ENCODE results near the gene NTSR1. TPM values are rescaled to one million over a fixed set of nuclear protein-coding genes. Genes with fewer than 3 reads are reported as not detected.

The NTSR1 gene
- total RNA-seq, 2 experiments from 2014 or later: 0.55 to 0.56 TPM

GRCh38 chr20:62692801-62693523 lies 15.7 kb upstream of the NTSR1 start:
- CTCF ChIA-PET: no interaction called here
- Mint-ChIP-seq H3K4me3 (no peak overlapping the region), H3K27ac (no peak overlapping the region), H3K36me3 (ENCODE audit: low read depth) (no peaks in the 10 kb centered on the region), H3K27me3 (no peaks in the 10 kb centered on the region), H3K4me1 (ENCODE audit: low read depth) (peaks cover 14% of the 10 kb centered on the region), H3K9me3 (no peaks in the 10 kb centered on the region)
- Histone ChIP-seq H3K9me3 (ENCODE audit: control insufficient read depth in 1 of 2, insufficient read depth in 1 of 2, low read length in 2 of 2) (no peaks in the 10 kb centered on the region), H3K27ac (ENCODE audit: low read depth in 1 of 2, low read length in 2 of 2) (no peak overlapping the region), H3K36me3 (ENCODE audit: insufficient read depth, low read length) (no peaks in the 10 kb centered on the region), H3K4me1 (ENCODE audit: insufficient read depth, low read length) (peaks cover 8% of the 10 kb centered on the region), H3K4me3 (ENCODE audit: low read length) (no peak overlapping the region), H3K27me3 (ENCODE audit: control insufficient read depth in 1 of 2, insufficient read depth in 2 of 2, low read length in 2 of 2) (peaks cover 3 to 4% of the 10 kb centered on the region in 2 experiments)
- POLR2A ChIA-PET: no interaction called here
- DNase-seq (no peak), ATAC-seq (ENCODE audit: poor library complexity) (no peak)
- no peak for TF ChIP-seq CTCF (IDR thresholded peaks at IDR 0.05)
- intact Hi-C loops (cut with DNase I, micrococcal nuclease): no loop called here

DNA sequence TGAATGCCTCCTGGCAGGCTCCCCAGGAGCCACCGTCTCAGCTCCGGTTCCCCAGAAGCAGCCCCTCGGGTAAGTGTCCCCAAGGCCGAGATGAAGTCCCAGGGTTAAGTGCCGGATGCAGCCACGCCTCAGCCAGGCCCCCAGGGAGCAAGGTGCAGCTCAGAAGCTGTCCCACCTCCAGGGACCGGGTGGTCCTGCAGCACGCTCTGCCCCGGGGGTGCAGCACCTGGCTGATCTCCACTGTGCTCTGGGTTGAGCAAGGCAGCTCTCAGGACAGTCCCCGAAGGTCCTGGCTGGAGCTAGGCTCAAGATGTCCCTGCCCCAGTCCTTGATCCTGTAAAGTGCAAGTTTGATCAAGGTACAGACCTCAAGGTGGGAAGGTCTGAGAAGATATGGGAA lies 15.1 kb upstream of the NTSR1 start:
- no peak for ATAC-seq (ENCODE audit: poor library complexity)
- H3K27me3 ChIP-seq (ENCODE audit: control insufficient read depth in 1 of 2, insufficient read depth in 2 of 2, low read length in 2 of 2): peaks cover 3 to 4% of the 10 kb centered on the region in 2 experiments
- H3K27ac ChIP-seq (ENCODE audit: low read depth in 1 of 2, low read length in 2 of 2): no peak overlapping the region
- CTCF ChIA-PET: no interaction called here
- intact Hi-C loops (cut with DNase I, micrococcal nuclease): no loop called here
- H3K36me3 ChIP-seq (ENCODE audit: insufficient read depth, low read length): no peaks in the 10 kb centered on the region
- peaks cover 14% of the 10 kb centered on the region for H3K4me1 Mint-ChIP-seq (ENCODE audit: low read depth)
- no peaks in the 10 kb centered on the region for H3K9me3 ChIP-seq (ENCODE audit: control insufficient read depth in 1 of 2, insufficient read depth in 1 of 2, low read length in 2 of 2)
- no peak overlapping the region for H3K27ac Mint-ChIP-seq
- no peaks in the 10 kb centered on the region for H3K27me3 Mint-ChIP-seq
- no peak for DNase-seq
- no peak overlapping the region for H3K4me3 ChIP-seq (ENCODE audit: low read length)
- H3K4me3 Mint-ChIP-seq: no peak overlapping the region
- TF ChIP-seq CTCF (IDR thresholded peaks at IDR 0.05): no peak
- H3K9me3 Mint-ChIP-seq: no peaks in the 10 kb centered on the region
- H3K36me3 Mint-ChIP-seq (ENCODE audit: low read depth): no peaks in the 10 kb centered on the region
- peaks cover 8% of the 10 kb centered on the region for H3K4me1 ChIP-seq (ENCODE audit: insufficient read depth, low read length)
- POLR2A ChIA-PET: no interaction called here

- Mint-ChIP-seq H3K4me1 (ENCODE audit: low read depth) (peaks cover 14% of the 10 kb centered on the region), H3K9me3 (no peaks in the 10 kb centered on the region), H3K27ac (no peak overlapping the region), H3K4me3 (no peak overlapping the region), H3K36me3 (ENCODE audit: low read depth) (no peaks in the 10 kb centered on the region), H3K27me3 (no peaks in the 10 kb centered on the region)
- no peaks in the 10 kb centered on the region for H3K36me3 ChIP-seq (ENCODE audit: insufficient read depth, low read length)
- ATAC-seq (ENCODE audit: poor library complexity): no peak
- ChIA-PET CTCF (no interaction called here), POLR2A (no interaction called here)
- no peak overlapping the region for H3K27ac ChIP-seq (ENCODE audit: low read depth in 1 of 2, low read length in 2 of 2)
- intact Hi-C loops (cut with DNase I, micrococcal nuclease): no loop called here
- no peak overlapping the region for H3K4me3 ChIP-seq (ENCODE audit: low read length)
- TF ChIP-seq CTCF (IDR thresholded peaks at IDR 0.05): no peak
- H3K27me3 ChIP-seq (ENCODE audit: control insufficient read depth in 1 of 2, insufficient read depth in 2 of 2, low read length in 2 of 2): peaks cover 3 to 4% of the 10 kb centered on the region in 2 experiments
- H3K4me1 ChIP-seq (ENCODE audit: insufficient read depth, low read length): peaks cover 8% of the 10 kb centered on the region
- peaks cover 0 to 5% of the 10 kb centered on the region in 2 experiments for H3K9me3 ChIP-seq (ENCODE audit: control insufficient read depth in 1 of 2, insufficient read depth in 1 of 2, low read length in 2 of 2)
- DNase-seq: no peak
Observed at GRCh38 chr20:62694106-62694505, 14.5 kb upstream of the NTSR1 start.

Measured in CD4-positive, alpha-beta T cell (primary cell).